ENCODE measurements around the gene FXYD4.

DNA sequence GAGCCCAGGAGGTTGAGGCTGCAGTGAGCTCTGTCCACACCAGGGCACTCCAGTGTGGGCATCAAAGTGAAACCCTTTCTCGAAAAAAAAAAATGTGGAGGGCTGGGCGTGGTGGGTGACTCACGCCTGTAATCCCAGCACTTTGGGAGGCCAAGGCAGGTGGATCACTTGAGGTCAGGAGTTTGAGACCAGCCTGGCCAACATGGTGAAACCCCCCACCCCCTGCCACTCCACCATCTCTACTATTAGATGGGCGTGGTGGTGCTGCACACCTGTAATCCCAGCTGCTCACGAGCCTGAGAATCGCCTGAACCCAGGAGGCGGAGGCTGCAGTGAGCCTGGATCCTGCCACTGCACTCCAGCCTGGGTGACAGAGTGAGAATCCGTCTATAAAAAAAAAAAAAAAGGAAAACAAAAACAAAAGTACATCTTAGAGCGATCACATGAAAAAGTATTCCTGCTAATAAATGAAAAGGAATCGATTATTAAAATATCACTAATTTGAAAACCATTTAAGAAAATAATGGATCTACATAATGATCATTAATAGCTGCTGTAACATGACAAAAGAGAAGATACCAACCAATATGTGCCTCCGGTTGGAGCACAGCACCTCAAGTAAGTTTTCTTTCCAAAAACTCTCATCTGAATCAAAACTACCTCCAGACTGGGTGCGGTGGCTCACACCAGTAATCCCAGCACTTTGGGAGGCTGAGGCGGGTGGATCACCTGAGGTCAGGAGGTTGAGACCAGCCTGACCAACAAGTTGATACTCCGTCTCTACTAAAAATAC lies 32.7 kb downstream of the FXYD4 start:
- TF ChIP-seq, protein P1, sequence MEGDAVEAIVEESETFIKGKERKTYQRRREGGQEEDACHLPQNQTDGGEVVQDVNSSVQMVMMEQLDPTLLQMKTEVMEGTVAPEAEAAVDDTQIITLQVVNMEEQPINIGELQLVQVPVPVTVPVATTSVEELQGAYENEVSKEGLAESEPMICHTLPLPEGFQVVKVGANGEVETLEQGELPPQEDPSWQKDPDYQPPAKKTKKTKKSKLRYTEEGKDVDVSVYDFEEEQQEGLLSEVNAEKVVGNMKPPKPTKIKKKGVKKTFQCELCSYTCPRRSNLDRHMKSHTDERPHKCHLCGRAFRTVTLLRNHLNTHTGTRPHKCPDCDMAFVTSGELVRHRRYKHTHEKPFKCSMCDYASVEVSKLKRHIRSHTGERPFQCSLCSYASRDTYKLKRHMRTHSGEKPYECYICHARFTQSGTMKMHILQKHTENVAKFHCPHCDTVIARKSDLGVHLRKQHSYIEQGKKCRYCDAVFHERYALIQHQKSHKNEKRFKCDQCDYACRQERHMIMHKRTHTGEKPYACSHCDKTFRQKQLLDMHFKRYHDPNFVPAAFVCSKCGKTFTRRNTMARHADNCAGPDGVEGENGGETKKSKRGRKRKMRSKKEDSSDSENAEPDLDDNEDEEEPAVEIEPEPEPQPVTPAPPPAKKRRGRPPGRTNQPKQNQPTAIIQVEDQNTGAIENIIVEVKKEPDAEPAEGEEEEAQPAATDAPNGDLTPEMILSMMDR (conservative IDR thresholded peaks at IDR 0.05; ENCODE audit: low read depth in 2 of 2): no peak
- TF ChIP-seq, protein P2, sequence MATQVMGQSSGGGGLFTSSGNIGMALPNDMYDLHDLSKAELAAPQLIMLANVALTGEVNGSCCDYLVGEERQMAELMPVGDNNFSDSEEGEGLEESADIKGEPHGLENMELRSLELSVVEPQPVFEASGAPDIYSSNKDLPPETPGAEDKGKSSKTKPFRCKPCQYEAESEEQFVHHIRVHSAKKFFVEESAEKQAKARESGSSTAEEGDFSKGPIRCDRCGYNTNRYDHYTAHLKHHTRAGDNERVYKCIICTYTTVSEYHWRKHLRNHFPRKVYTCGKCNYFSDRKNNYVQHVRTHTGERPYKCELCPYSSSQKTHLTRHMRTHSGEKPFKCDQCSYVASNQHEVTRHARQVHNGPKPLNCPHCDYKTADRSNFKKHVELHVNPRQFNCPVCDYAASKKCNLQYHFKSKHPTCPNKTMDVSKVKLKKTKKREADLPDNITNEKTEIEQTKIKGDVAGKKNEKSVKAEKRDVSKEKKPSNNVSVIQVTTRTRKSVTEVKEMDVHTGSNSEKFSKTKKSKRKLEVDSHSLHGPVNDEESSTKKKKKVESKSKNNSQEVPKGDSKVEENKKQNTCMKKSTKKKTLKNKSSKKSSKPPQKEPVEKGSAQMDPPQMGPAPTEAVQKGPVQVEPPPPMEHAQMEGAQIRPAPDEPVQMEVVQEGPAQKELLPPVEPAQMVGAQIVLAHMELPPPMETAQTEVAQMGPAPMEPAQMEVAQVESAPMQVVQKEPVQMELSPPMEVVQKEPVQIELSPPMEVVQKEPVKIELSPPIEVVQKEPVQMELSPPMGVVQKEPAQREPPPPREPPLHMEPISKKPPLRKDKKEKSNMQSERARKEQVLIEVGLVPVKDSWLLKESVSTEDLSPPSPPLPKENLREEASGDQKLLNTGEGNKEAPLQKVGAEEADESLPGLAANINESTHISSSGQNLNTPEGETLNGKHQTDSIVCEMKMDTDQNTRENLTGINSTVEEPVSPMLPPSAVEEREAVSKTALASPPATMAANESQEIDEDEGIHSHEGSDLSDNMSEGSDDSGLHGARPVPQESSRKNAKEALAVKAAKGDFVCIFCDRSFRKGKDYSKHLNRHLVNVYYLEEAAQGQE (IDR thresholded peaks at IDR 0.05; ENCODE audit: unreplicated experiment): no peak
- TF ChIP-seq POLR2AphosphoS5 (IDR thresholded peaks at IDR 0.05; ENCODE audit: low read depth) (no peak), JUNB (IDR thresholded peaks at IDR 0.05; ENCODE audit: unreplicated experiment) (no peak)
